Renal cortical epithelial cell (primary cell): ENCODE data around the gene KCNK7. TPM values are rescaled to one million over a fixed set of nuclear protein-coding genes. Genes with fewer than 3 reads are reported as not detected.
"Not testable (repeated sequence)": the region's sequence is repeated elsewhere in the genome, so short reads cannot be mapped to it uniquely, and the experiment has no call there.

Experiments used
- DNase-seq: peaks from one replicate; pipeline ENCODE4 v3.0.0-alpha.2; 2011; ENCODE audit warnings: low read depth
- total RNA-seq: library from RNA; depleted of rRNA; stranded (reverse); fragments of >200 nt; gene quantifications from 2 replicates; pipeline ENCODE4 v1.2.3, GENCODE V29; 2014

KCNK7 gene
- total RNA-seq, 1 donor from 2014 or later, result 0.20 TPM

- DNase-seq, result no peak
These were observed 22.1 kb downstream of the KCNK7 start for GRCh38 chr11:65573391-65574079.

GRCh38 chr11:65572356-65573051, 23.1 kb downstream of the KCNK7 start, which contains the start of gene FAM89B:
Gene FAM89B, plus strand, starts transcription at chr11:65572538. Its CDS starts 132 bp downstream, at chr11:65572670.
- DNase-seq, result peak; percentile 57

- DNase-seq, result peak; percentile 57
These were observed 23.7 kb downstream of the KCNK7 start for GRCh38 chr11:65571940-65572339.

GRCh38 chr11:65571420-65571819, 24.2 kb downstream of the KCNK7 start:
- no peak for DNase-seq

- DNase-seq, result peak; percentile 93
These were observed 25.4 kb downstream of the KCNK7 start, which contains the start of gene ZNRD2 for GRCh38 chr11:65569973-65570918. Gene ZNRD2, plus strand, starts transcription at chr11:65570477. Its CDS starts 15 bp downstream, at chr11:65570492.

GRCh38 chr11:65569164-65569972, 26.2 kb downstream of the KCNK7 start:
- DNase-seq, result no peak

- no peak for DNase-seq
These were observed 29.8 kb downstream of the KCNK7 start for GRCh38 chr11:65565624-65566453.

GRCh38 chr11:65564879-65565559, 30.6 kb downstream of the KCNK7 start:
- DNase-seq, result not testable (repeated sequence)

GRCh38 chr11:65563601-65564000, 32.0 kb downstream of the KCNK7 start:
- no peak for DNase-seq

- DNase-seq, result no peak
These were observed 32.8 kb downstream of the KCNK7 start for GRCh38 chr11:65562788-65563187.

GRCh38 chr11:65562020-65562419, 33.6 kb downstream of the KCNK7 start:
- DNase-seq, result no peak

GRCh38 chr11:65560555-65561418, 34.8 kb downstream of the KCNK7 start:
- peak; percentile 53 for DNase-seq

- peak; percentile 84 for DNase-seq
These were observed 35.6 kb downstream of the KCNK7 start for GRCh38 chr11:65559951-65560537.

- no peak for DNase-seq
These were observed 36.1 kb downstream of the KCNK7 start for GRCh38 chr11:65559535-65559934.

- DNase-seq, result no peak
These were observed 36.6 kb downstream of the KCNK7 start for GRCh38 chr11:65558930-65559509.

GRCh38 chr11:65558002-65558929, 37.3 kb downstream of the KCNK7 start, which contains the start of gene LTBP3:
Gene LTBP3, minus strand, starts transcription at chr11:65558359. Its CDS starts 400 bp downstream, at chr11:65557959.
- peak; percentile 29 for DNase-seq
